Trophoblast cell (in vitro differentiated cells and primary cell): ENCODE results near the gene THAP11.

Source experiments
- DNase-seq, 2 donors: peaks; one replicate each; pipeline ENCODE4 v3.0.0-alpha.2; 2016
- H2AFZ ChIP-seq: 2 replicates; pipeline ENCODE4 v1.6.1; 2013; ENCODE audit warnings: low read length, moderate library complexity, mild to moderate bottlenecking; ENCODE audit not compliant: insufficient read depth, poor library complexity
- H2AK5ac ChIP-seq: 2 replicates; pipeline ENCODE4 v1.6.1; 2013; ENCODE audit warnings: mild to moderate bottlenecking, low read length
- H2BK120ac ChIP-seq: 2 replicates; pipeline ENCODE4 v1.6.1; 2013; ENCODE audit warnings: low read length, mild to moderate bottlenecking, moderate library complexity; ENCODE audit not compliant: insufficient read depth, poor library complexity
- H2BK12ac ChIP-seq: 2 replicates; pipeline ENCODE4 v1.6.1; 2013; ENCODE audit warnings: mild to moderate bottlenecking, low read length, moderate library complexity
- H2BK5ac ChIP-seq: 2 replicates; pipeline ENCODE4 v1.6.1; 2013; ENCODE audit warnings: low read length, low read depth, moderate library complexity, mild to moderate bottlenecking; ENCODE audit not compliant: poor library complexity
- H3K14ac ChIP-seq: 2 replicates; pipeline ENCODE4 v1.6.1; 2013; ENCODE audit warnings: mild to moderate bottlenecking, low read length
- H3K18ac ChIP-seq: 2 replicates; pipeline ENCODE4 v1.6.1; 2013; ENCODE audit warnings: mild to moderate bottlenecking, low read length
- H3K23ac ChIP-seq: 2 replicates; pipeline ENCODE4 v1.6.1; 2013; ENCODE audit warnings: low read length
- H3K27ac ChIP-seq: 2 replicates; pipeline ENCODE4 v1.5.1; 2013; ENCODE audit warnings: low read depth, mild to moderate bottlenecking, inconsistent platforms, low read length, moderate library complexity
- H3K27me3 ChIP-seq: 2 replicates; pipeline ENCODE4 v1.6.1; 2013; ENCODE audit warnings: inconsistent platforms, mild to moderate bottlenecking, low read length, moderate library complexity; ENCODE audit not compliant: insufficient read depth
- H3K36me3 ChIP-seq, 2 experiments: 1 replicate in 1 of 2; 2 replicates in 1 of 2; pipeline ENCODE4 v1.6.1; 2013; ENCODE audit warnings: low read length in 2 of 2, mild to moderate bottlenecking in 2 of 2, moderate library complexity in 1 of 2; ENCODE audit not compliant: insufficient read depth in 2 of 2, control insufficient read depth in 1 of 2
- H3K4ac ChIP-seq: 2 replicates; pipeline ENCODE4 v1.6.1; 2013; ENCODE audit warnings: low read depth, mild to moderate bottlenecking, low read length, moderate library complexity
- H3K4me1 ChIP-seq, 2 experiments: 1 replicate in 1 of 2; 2 replicates in 1 of 2; pipeline ENCODE4 v1.6.1; 2013; ENCODE audit warnings: low read length in 2 of 2, mild to moderate bottlenecking in 2 of 2, moderate library complexity in 1 of 2; ENCODE audit not compliant: insufficient read depth in 2 of 2, control insufficient read depth in 1 of 2
- H3K4me2 ChIP-seq: 2 replicates; pipeline ENCODE4 v1.6.1; 2013; ENCODE audit warnings: inconsistent platforms, mild to moderate bottlenecking, low read length, moderate library complexity
- H3K4me3 ChIP-seq: 2 replicates; pipeline ENCODE4 v1.5.1; 2013; ENCODE audit warnings: mild to moderate bottlenecking, low read depth, low read length, inconsistent platforms
- H3K79me1 ChIP-seq: one replicate; pipeline ENCODE4 v1.6.1; 2013; ENCODE audit warnings: low read length
- H3K79me2 ChIP-seq: 2 replicates; pipeline ENCODE4 v1.6.1; 2013; ENCODE audit warnings: low read length, mild to moderate bottlenecking; ENCODE audit not compliant: control insufficient read depth, insufficient read depth, poor library complexity
- H3K9ac ChIP-seq: 2 replicates; pipeline ENCODE4 v1.6.1; 2013; ENCODE audit warnings: mild to moderate bottlenecking, low read length
- H3K9me3 ChIP-seq: 2 replicates; pipeline ENCODE4 v1.6.1; 2013; ENCODE audit warnings: low read depth, mild to moderate bottlenecking, control low read depth, inconsistent platforms, low read length; ENCODE audit not compliant: insufficient read depth
- H4K12ac ChIP-seq: 2 replicates; pipeline ENCODE4 v1.6.1; 2013; ENCODE audit warnings: low read depth, mild to moderate bottlenecking, low read length, moderate library complexity
- H4K8ac ChIP-seq: 2 replicates; pipeline ENCODE4 v1.6.1; 2013; ENCODE audit warnings: low read depth, mild to moderate bottlenecking, low read length, moderate library complexity
- H4K91ac ChIP-seq: one replicate; pipeline ENCODE4 v1.6.1; 2013; ENCODE audit warnings: low read depth, mild to moderate bottlenecking, low read length, moderate library complexity
- WGBS: extraction: QIAGEN DNeasy Blood & Tissue Kit; methylation state at CpG from one replicate; pipeline ENCODE4 v1.1.7; 2013; ENCODE audit warnings: missing lambda C conversion rate; ENCODE audit not compliant: insufficient read length, insufficient coverage; ENCODE audit errors: extremely low coverage; 5-methylcytosine and 5-hydroxymethylcytosine counted together

Gene THAP11

GRCh38 chr16:67820608-67821259, 21.4 kb upstream of the THAP11 start:
- no peak overlapping the region for H3K27ac ChIP-seq
- H2AFZ ChIP-seq: no peak overlapping the region
- no peak overlapping the region for H3K4me2 ChIP-seq
- no peak overlapping the region for H3K23ac ChIP-seq
- no peak overlapping the region for H3K4ac ChIP-seq
- no peak overlapping the region for H4K8ac ChIP-seq
- no peak overlapping the region for H2BK120ac ChIP-seq
- H3K36me3 ChIP-seq: peaks cover 2 to 3% of the 10 kb centered on the region in 2 experiments
- no peaks in the 10 kb centered on the region for H3K9me3 ChIP-seq
- H4K91ac ChIP-seq: no peak overlapping the region
- H2BK12ac ChIP-seq: no peak overlapping the region
- H3K79me1 ChIP-seq: peaks cover 2% of the 10 kb centered on the region
- H3K4me3 ChIP-seq: no peak overlapping the region
- H3K79me2 ChIP-seq: no peaks in the 10 kb centered on the region
- no peak for DNase-seq
- no peaks in the 10 kb centered on the region for H3K27me3 ChIP-seq
- no peak overlapping the region for H3K14ac ChIP-seq
- no peak overlapping the region for H4K12ac ChIP-seq
- no peak overlapping the region for H2AK5ac ChIP-seq
- no peak overlapping the region for H3K9ac ChIP-seq
- H3K4me1 ChIP-seq: peaks cover 8 to 9% of the 10 kb centered on the region in 2 experiments
- H3K18ac ChIP-seq: no peak overlapping the region
- WGBS: no CpG with 5 or more reads among the region's 11 CpGs
- no peak overlapping the region for H2BK5ac ChIP-seq

GRCh38 chr16:67822511-67822910, 19.6 kb upstream of the THAP11 start:
- Histone ChIP-seq H3K4me2 (no peak overlapping the region), H4K12ac (no peak overlapping the region), H3K23ac (no peak overlapping the region), H2AFZ (no peak overlapping the region), H3K36me3 (peaks cover 19 to 20% of the 10 kb centered on the region in 2 experiments), H3K4ac (no peak overlapping the region), H2BK12ac (no peak overlapping the region), H3K4me1 (peaks cover 8 to 9% of the 10 kb centered on the region in 2 experiments), H4K8ac (no peak overlapping the region), H2BK5ac (no peak overlapping the region), H3K14ac (no peak overlapping the region), H3K4me3 (no peak overlapping the region), H2BK120ac (no peak overlapping the region), H3K27ac (no peak overlapping the region), H3K9me3 (peaks cover 4% of the 10 kb centered on the region), H3K27me3 (no peaks in the 10 kb centered on the region), H3K79me1 (peaks cover 2% of the 10 kb centered on the region), H3K9ac (no peak overlapping the region), H2AK5ac (no peak overlapping the region), H3K18ac (no peak overlapping the region), H4K91ac (no peak overlapping the region), H3K79me2 (no peaks in the 10 kb centered on the region)
- WGBS: no CpG with 5 or more reads among the region's 2 CpGs
- DNase-seq: peak; percentile 90 to 94

GRCh38 chr16:67825119-67825518, 17.0 kb upstream of the THAP11 start:
- Histone ChIP-seq H2AK5ac (no peak overlapping the region), H3K4ac (no peak overlapping the region), H3K4me2 (no peak overlapping the region), H2BK12ac (no peak overlapping the region), H4K8ac (no peak overlapping the region), H3K79me2 (no peaks in the 10 kb centered on the region), H4K91ac (no peak overlapping the region), H3K23ac (no peak overlapping the region), H2BK120ac (no peak overlapping the region), H3K4me1 (peaks cover 8 to 9% of the 10 kb centered on the region in 2 experiments), H3K27me3 (no peaks in the 10 kb centered on the region), H3K18ac (no peak overlapping the region), H2BK5ac (no peak overlapping the region), H3K36me3 (peaks cover 45% of the 10 kb centered on the region in 2 experiments), H2AFZ (no peak overlapping the region), H3K27ac (no peak overlapping the region), H3K9ac (no peak overlapping the region), H3K4me3 (no peak overlapping the region), H4K12ac (no peak overlapping the region), H3K9me3 (peaks cover 6% of the 10 kb centered on the region), H3K79me1 (peaks cover 2% of the 10 kb centered on the region), H3K14ac (no peak overlapping the region)
- no CpG with 5 or more reads among the region's 8 CpGs for WGBS
- DNase-seq: no peak

- H3K18ac ChIP-seq: no peak overlapping the region
- H3K9ac ChIP-seq: no peak overlapping the region
- no peak overlapping the region for H4K12ac ChIP-seq
- no peak for DNase-seq
- no peak overlapping the region for H4K91ac ChIP-seq
- H2AFZ ChIP-seq: no peak overlapping the region
- no peak overlapping the region for H3K23ac ChIP-seq
- no peak overlapping the region for H2BK120ac ChIP-seq
- no peak overlapping the region for H2AK5ac ChIP-seq
- H3K4ac ChIP-seq: no peak overlapping the region
- no peak overlapping the region for H2BK12ac ChIP-seq
- H3K14ac ChIP-seq: no peak overlapping the region
- no peaks in the 10 kb centered on the region for H3K27me3 ChIP-seq
- no CpG with 5 or more reads among the region's 14 CpGs for WGBS
- no peak overlapping the region for H2BK5ac ChIP-seq
- H3K79me1 ChIP-seq: peaks cover 2% of the 10 kb centered on the region
- no peak overlapping the region for H3K27ac ChIP-seq
- peaks cover 8 to 9% of the 10 kb centered on the region in 2 experiments for H3K4me1 ChIP-seq
- no peak overlapping the region for H3K4me2 ChIP-seq
- H3K36me3 ChIP-seq: peaks cover 53% of the 10 kb centered on the region in 2 experiments
- H3K4me3 ChIP-seq: no peak overlapping the region
- H3K9me3 ChIP-seq: peaks cover 6% of the 10 kb centered on the region
- H4K8ac ChIP-seq: no peak overlapping the region
- H3K79me2 ChIP-seq: no peaks in the 10 kb centered on the region
Observed at GRCh38 chr16:67825906-67826305, 16.2 kb upstream of the THAP11 start.
